ENCODE measurements around the gene H6PD. TPM values are rescaled to one million over a fixed set of nuclear protein-coding genes. Genes with fewer than 3 reads are reported as not detected.

H6PD gene
- total and polyA plus RNA-seq, 2 experiments from 2014 or later, result 1.2 to 4.7 TPM

DNA sequence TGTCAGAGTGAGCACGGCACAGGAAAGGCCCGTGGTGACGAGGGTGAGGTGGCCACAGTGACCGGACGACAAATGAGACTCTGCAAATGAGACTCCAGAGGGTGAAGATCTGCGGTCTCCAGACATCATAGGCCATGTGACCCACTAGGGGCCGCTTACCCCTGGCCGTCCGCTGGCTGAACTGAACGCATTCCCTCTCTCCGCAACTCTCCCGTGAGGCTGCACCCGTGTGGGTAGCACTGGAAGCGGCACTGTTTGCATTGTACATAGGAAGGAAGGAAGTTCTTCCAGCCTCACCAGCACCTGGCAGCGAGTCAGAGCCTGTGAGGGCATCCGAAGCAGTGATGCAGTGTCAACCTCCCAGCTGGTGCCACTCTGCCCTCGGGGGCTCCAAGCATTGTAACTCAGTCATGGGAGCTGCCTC is 34.5 kb downstream of the H6PD start:
- TF ChIP-seq EZH2 (IDR thresholded peaks at IDR 0.05; ENCODE audit: low read depth, unreplicated experiment) (no peak), CTCF (conservative IDR thresholded peaks at IDR 0.05; ENCODE audit: low read depth in 2 of 2) (no peak)
- TF ChIP-seq, protein P1, sequence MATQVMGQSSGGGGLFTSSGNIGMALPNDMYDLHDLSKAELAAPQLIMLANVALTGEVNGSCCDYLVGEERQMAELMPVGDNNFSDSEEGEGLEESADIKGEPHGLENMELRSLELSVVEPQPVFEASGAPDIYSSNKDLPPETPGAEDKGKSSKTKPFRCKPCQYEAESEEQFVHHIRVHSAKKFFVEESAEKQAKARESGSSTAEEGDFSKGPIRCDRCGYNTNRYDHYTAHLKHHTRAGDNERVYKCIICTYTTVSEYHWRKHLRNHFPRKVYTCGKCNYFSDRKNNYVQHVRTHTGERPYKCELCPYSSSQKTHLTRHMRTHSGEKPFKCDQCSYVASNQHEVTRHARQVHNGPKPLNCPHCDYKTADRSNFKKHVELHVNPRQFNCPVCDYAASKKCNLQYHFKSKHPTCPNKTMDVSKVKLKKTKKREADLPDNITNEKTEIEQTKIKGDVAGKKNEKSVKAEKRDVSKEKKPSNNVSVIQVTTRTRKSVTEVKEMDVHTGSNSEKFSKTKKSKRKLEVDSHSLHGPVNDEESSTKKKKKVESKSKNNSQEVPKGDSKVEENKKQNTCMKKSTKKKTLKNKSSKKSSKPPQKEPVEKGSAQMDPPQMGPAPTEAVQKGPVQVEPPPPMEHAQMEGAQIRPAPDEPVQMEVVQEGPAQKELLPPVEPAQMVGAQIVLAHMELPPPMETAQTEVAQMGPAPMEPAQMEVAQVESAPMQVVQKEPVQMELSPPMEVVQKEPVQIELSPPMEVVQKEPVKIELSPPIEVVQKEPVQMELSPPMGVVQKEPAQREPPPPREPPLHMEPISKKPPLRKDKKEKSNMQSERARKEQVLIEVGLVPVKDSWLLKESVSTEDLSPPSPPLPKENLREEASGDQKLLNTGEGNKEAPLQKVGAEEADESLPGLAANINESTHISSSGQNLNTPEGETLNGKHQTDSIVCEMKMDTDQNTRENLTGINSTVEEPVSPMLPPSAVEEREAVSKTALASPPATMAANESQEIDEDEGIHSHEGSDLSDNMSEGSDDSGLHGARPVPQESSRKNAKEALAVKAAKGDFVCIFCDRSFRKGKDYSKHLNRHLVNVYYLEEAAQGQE (IDR thresholded peaks at IDR 0.05; ENCODE audit: unreplicated experiment), result no peak
- Histone ChIP-seq H3K27me3 (ENCODE audit: insufficient read depth) (no peaks in the 10 kb centered on the region), H3K36me3 (ENCODE audit: insufficient read depth) (no peaks in the 10 kb centered on the region), H3F3A (replicated peaks; ENCODE audit: low read depth) (no peaks in the 10 kb centered on the region), H3K27ac (ENCODE audit: low read depth) (no peak overlapping the region), H2AFZ (no peak overlapping the region), H3K9me2 (ENCODE audit: insufficient read depth) (no peaks in the 10 kb centered on the region), H3K4me3 (no peak overlapping the region), H3K4me2 (no peak overlapping the region), H3K4me1 (ENCODE audit: insufficient read depth) (peaks cover 4% of the 10 kb centered on the region; the same call in 1 of the 2 replicates), H3K79me2 (replicated peaks; ENCODE audit: insufficient read depth) (no peaks in the 10 kb centered on the region), H4K20me1 (replicated peaks; ENCODE audit: insufficient read depth) (no peaks in the 10 kb centered on the region)
- DNase-seq (ENCODE audit: low spot score) (no peak), ATAC-seq (no peak)
- Mint-ChIP-seq H3K4me3 (no peak overlapping the region), H3K27me3 (ENCODE audit: insufficient read depth, low read depth, poor library complexity) (peaks cover 13% of the 10 kb centered on the region), H3K4me1 (peaks cover 18% of the 10 kb centered on the region), H3K9me3 (no peaks in the 10 kb centered on the region), H3K27ac (no peak overlapping the region), H3K36me3 (ENCODE audit: low read depth) (no peaks in the 10 kb centered on the region)

DNA sequence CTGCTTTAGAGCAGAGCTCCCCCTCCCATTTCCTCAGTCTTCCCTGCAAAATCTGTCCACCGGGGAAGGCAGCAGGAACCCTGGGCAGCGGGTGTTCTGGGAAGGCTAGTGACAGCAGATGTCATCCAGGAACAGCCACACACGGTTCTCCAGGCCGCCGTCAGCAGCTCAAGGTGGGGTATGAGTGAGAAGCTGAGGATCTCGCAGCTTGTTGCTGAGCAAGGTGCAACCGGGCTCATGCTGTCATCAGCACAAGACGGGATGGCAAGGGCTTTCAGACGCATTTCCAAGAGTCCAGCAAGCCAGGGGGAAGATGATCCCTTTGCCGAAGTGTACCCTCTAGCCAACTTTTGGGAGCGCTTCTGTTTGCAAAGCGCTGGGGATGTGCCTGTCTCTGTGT is 35.1 kb downstream of the H6PD start:
- no peaks in the 10 kb centered on the region for H3K27me3 ChIP-seq (ENCODE audit: insufficient read depth)
- DNase-seq (ENCODE audit: low spot score) (no peak), ATAC-seq (no peak)
- no peaks in the 10 kb centered on the region for H3F3A ChIP-seq (replicated peaks; ENCODE audit: low read depth)
- Mint-ChIP-seq H3K27me3 (ENCODE audit: insufficient read depth, low read depth, poor library complexity) (peaks cover 13% of the 10 kb centered on the region), H3K36me3 (ENCODE audit: low read depth) (no peaks in the 10 kb centered on the region), H3K4me3 (no peak overlapping the region), H3K9me3 (no peaks in the 10 kb centered on the region), H3K4me1 (peaks cover 18% of the 10 kb centered on the region), H3K27ac (no peak overlapping the region)
- H3K36me3 ChIP-seq (ENCODE audit: insufficient read depth), result no peaks in the 10 kb centered on the region
- H2AFZ ChIP-seq, result no peak overlapping the region
- H3K9me2 ChIP-seq (ENCODE audit: insufficient read depth), result no peaks in the 10 kb centered on the region
- H3K4me2 ChIP-seq, result no peak overlapping the region
- no peaks in the 10 kb centered on the region for H3K79me2 ChIP-seq (replicated peaks; ENCODE audit: insufficient read depth)
- H4K20me1 ChIP-seq (replicated peaks; ENCODE audit: insufficient read depth), result no peaks in the 10 kb centered on the region
- no peak overlapping the region for H3K27ac ChIP-seq (ENCODE audit: low read depth)
- H3K4me1 ChIP-seq (ENCODE audit: insufficient read depth), result peaks cover 4% of the 10 kb centered on the region; the same call in 1 of the 2 replicates
- H3K4me3 ChIP-seq, result no peak overlapping the region
- TF ChIP-seq ZNF114 (CRISPR knock-in tag; IDR thresholded peaks at IDR 0.05), result no peak
- no peak for TF ChIP-seq CTCF (conservative IDR thresholded peaks at IDR 0.05; ENCODE audit: low read depth in 2 of 2)
- no peak for TF ChIP-seq ETS1 (IDR thresholded peaks at IDR 0.05)
- no peak for TF ChIP-seq CREB1 (CRISPR knock-in tag; IDR thresholded peaks at IDR 0.05; ENCODE audit: low read depth)
